HepG2 (cell line): ENCODE results near the gene ASAP2. TPM values are rescaled to one million over a fixed set of nuclear protein-coding genes. Genes with fewer than 3 reads are reported as not detected.

Source experiments
- CCAR2 ChIP-seq: fragments of 200-400 bp; formaldehyde crosslinking; optimal IDR thresholded peaks from 2 replicates; pipeline ENCODE3; 2018; ENCODE audit warnings: low read depth, mild to moderate bottlenecking, low read length, moderate library complexity
- DR1 ChIP-seq: sonication (generic); formaldehyde crosslinking; IDR thresholded peaks from 2 replicates; pipeline ENCODE4 v1.8.0; 2021; ENCODE audit warnings: mild to moderate bottlenecking, missing genetic modification reagents, inconsistent platforms
- HNRNPL ChIP-seq: fragments of 200-400 bp; formaldehyde crosslinking; IDR thresholded peaks from 2 replicates; pipeline ENCODE4 v1.6.1; 2017; ENCODE audit warnings: mild to moderate bottlenecking, low read depth, low read length
- IKZF4 ChIP-seq: sonication (generic); formaldehyde crosslinking; IDR thresholded peaks from 2 replicates; pipeline ENCODE4 v1.5.1; 2020; ENCODE audit warnings: borderline replicate concordance, mild to moderate bottlenecking, low read depth, missing genetic modification reagents; ENCODE audit errors: not compliant biosample characterization
- RXRB ChIP-seq: IDR thresholded peaks from 2 replicates; pipeline ENCODE4 v1.6.1; 2016; ENCODE audit warnings: borderline replicate concordance, missing genetic modification reagents, missing compliant biosample characterization
- SETDB1 ChIP-seq: sonication (generic); formaldehyde crosslinking; IDR thresholded peaks from 2 replicates; pipeline ENCODE4 v1.5.1; 2020; ENCODE audit warnings: missing genetic modification reagents, mild to moderate bottlenecking, borderline replicate concordance
- XBP1 ChIP-seq: sonication (generic); formaldehyde crosslinking; IDR thresholded peaks from 2 replicates; pipeline ENCODE4 v1.5.0; 2020; ENCODE audit warnings: missing genetic modification reagents
- ZC3H13 ChIP-seq: sonication (generic); formaldehyde crosslinking; IDR thresholded peaks from 2 replicates; pipeline ENCODE4 v1.8.1; 2023; ENCODE audit warnings: mild to moderate bottlenecking, missing genetic modification reagents, moderate library complexity
- ZNF614 ChIP-seq: IDR thresholded peaks from 2 replicates; pipeline ENCODE4 v1.6.1; 2018; ENCODE audit warnings: missing biosample characterization, missing genetic modification reagents, inconsistent platforms, borderline replicate concordance
- ZNF678 ChIP-seq: sonication (generic); formaldehyde crosslinking; IDR thresholded peaks from 2 replicates; pipeline ENCODE4 v1.4.0; 2020; ENCODE audit warnings: mild to moderate bottlenecking, missing genetic modification reagents
- polyA plus RNA-seq, 8 experiments: library from polyadenylated mRNA; depleted of rRNA in 3 of 8; stranded (reverse) in 7 of 8; unstranded in 1 of 8; fragments of >200 nt; fragmentation: Illumina TruSeq in 4 of 8; extraction: Trizol in 4 of 8; gene quantifications; 2 replicates each; pipeline versions ENCODE4 v1.2.1 to v1.2.3, GENCODE V29; 2011 to 2016; ENCODE audit warnings: low read depth in 4 of 8, missing spikeins in 1 of 8, mixed read lengths in 1 of 8; ENCODE audit not compliant: insufficient read depth in 1 of 8
- total RNA-seq, 5 experiments: library from RNA; depleted of rRNA; stranded (reverse); fragments of >200 nt; fragmentation: Illumina TruSeq; extraction: Trizol; gene quantifications; 2 replicates each; pipeline ENCODE4 v1.2.3, GENCODE V29; 2016; ENCODE audit warnings: low read depth in 1 of 5
- TF ChIP-seq, protein P1 (sequence below): sonication (generic); formaldehyde crosslinking; IDR thresholded peaks from 2 replicates; pipeline ENCODE4 v1.5.1; 2020; ENCODE audit warnings: mild to moderate bottlenecking, missing genetic modification reagents, borderline replicate concordance
- TF ChIP-seq, protein P2 (sequence below): sonication (generic); formaldehyde crosslinking; IDR thresholded peaks from 2 replicates; pipeline ENCODE4 v1.4.0; 2020; ENCODE audit warnings: missing genetic modification reagents
- TF ChIP-seq, protein P3 (sequence below): IDR thresholded peaks from 2 replicates; pipeline ENCODE4 v1.6.1; 2016; ENCODE audit warnings: mild to moderate bottlenecking, missing biosample characterization, missing genetic modification reagents
- TF ChIP-seq, protein P4 (sequence below): sonication (generic); formaldehyde crosslinking; IDR thresholded peaks from 2 replicates; pipeline ENCODE4 v1.4.0; 2020; ENCODE audit warnings: missing genetic modification reagents
- TF ChIP-seq, protein P5 (sequence below): sonication (generic); formaldehyde crosslinking; IDR thresholded peaks from 2 replicates; pipeline ENCODE4 v1.9.0; 2022; ENCODE audit warnings: missing genetic modification reagents, mild to moderate bottlenecking, borderline replicate concordance

Gene ASAP2
- total and polyA plus RNA-seq, 2 of the 13 experiments (the other 11 are each of a cell fraction or from before 2014, with no cell fraction given) = 7.3 to 22.3 TPM

DNA sequence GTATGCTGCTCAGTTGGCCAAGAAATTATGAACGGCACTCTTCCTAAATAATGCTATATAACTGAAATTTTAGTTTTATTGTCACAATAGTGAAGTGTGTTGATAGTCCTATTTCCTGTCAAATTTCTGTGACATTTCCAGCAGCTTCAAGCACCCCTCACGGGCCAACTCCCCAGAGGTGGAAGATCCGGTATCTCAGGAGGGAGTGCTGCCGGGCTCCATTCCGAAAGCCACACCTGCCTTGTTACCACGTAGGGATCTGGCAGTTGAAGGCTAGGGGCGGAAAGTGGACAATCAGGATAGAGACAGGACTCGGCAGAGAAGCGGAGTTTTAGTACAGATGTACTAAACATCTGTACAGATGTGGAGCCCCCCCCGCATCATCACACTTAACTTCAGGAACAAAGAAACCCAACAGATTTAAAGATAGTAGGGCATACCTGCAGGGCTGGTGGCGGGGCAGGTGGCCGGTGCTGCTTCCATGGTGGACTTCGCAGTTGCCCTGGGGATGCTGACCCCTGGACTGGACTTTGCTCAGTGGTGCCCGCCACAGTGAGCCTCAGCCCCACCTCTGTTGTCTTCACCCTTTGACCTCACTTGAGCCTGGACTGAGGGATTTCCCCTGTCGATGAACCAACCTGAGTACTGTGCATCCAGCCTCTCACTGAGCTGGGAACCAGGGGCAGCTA lies 22.3 kb downstream of the ASAP2 start (continued):
- TF ChIP-seq, protein P1, sequence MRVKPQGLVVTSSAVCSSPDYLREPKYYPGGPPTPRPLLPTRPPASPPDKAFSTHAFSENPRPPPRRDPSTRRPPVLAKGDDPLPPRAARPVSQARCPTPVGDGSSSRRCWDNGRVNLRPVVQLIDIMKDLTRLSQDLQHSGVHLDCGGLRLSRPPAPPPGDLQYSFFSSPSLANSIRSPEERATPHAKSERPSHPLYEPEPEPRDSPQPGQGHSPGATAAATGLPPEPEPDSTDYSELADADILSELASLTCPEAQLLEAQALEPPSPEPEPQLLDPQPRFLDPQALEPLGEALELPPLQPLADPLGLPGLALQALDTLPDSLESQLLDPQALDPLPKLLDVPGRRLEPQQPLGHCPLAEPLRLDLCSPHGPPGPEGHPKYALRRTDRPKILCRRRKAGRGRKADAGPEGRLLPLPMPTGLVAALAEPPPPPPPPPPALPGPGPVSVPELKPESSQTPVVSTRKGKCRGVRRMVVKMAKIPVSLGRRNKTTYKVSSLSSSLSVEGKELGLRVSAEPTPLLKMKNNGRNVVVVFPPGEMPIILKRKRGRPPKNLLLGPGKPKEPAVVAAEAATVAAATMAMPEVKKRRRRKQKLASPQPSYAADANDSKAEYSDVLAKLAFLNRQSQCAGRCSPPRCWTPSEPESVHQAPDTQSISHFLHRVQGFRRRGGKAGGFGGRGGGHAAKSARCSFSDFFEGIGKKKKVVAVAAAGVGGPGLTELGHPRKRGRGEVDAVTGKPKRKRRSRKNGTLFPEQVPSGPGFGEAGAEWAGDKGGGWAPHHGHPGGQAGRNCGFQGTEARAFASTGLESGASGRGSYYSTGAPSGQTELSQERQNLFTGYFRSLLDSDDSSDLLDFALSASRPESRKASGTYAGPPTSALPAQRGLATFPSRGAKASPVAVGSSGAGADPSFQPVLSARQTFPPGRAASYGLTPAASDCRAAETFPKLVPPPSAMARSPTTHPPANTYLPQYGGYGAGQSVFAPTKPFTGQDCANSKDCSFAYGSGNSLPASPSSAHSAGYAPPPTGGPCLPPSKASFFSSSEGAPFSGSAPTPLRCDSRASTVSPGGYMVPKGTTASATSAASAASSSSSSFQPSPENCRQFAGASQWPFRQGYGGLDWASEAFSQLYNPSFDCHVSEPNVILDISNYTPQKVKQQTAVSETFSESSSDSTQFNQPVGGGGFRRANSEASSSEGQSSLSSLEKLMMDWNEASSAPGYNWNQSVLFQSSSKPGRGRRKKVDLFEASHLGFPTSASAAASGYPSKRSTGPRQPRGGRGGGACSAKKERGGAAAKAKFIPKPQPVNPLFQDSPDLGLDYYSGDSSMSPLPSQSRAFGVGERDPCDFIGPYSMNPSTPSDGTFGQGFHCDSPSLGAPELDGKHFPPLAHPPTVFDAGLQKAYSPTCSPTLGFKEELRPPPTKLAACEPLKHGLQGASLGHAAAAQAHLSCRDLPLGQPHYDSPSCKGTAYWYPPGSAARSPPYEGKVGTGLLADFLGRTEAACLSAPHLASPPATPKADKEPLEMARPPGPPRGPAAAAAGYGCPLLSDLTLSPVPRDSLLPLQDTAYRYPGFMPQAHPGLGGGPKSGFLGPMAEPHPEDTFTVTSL (CRISPR knock-in tag) = no peak
- TF ChIP-seq ZC3H13 (CRISPR knock-in tag) (no peak), ZNF678 (CRISPR knock-in tag) (no peak), SETDB1 (no peak), ZNF614 (CRISPR knock-in tag) (no peak), RXRB (no peak), IKZF4 (CRISPR knock-in tag) (no peak), XBP1 (CRISPR knock-in tag) (no peak), CCAR2 (no peak), DR1 (CRISPR knock-in tag) (no peak), HNRNPL (0 out of 2 replicates have a peak, but pooled peaks have one; percentile 23)
- TF ChIP-seq, protein P2, sequence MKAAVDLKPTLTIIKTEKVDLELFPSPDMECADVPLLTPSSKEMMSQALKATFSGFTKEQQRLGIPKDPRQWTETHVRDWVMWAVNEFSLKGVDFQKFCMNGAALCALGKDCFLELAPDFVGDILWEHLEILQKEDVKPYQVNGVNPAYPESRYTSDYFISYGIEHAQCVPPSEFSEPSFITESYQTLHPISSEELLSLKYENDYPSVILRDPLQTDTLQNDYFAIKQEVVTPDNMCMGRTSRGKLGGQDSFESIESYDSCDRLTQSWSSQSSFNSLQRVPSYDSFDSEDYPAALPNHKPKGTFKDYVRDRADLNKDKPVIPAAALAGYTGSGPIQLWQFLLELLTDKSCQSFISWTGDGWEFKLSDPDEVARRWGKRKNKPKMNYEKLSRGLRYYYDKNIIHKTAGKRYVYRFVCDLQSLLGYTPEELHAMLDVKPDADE (CRISPR knock-in tag) = no peak
- TF ChIP-seq, protein P3, sequence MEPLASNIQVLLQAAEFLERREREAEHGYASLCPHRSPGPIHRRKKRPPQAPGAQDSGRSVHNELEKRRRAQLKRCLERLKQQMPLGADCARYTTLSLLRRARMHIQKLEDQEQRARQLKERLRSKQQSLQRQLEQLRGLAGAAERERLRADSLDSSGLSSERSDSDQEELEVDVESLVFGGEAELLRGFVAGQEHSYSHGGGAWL (CRISPR knock-in tag) = no peak
- TF ChIP-seq, protein P4, sequence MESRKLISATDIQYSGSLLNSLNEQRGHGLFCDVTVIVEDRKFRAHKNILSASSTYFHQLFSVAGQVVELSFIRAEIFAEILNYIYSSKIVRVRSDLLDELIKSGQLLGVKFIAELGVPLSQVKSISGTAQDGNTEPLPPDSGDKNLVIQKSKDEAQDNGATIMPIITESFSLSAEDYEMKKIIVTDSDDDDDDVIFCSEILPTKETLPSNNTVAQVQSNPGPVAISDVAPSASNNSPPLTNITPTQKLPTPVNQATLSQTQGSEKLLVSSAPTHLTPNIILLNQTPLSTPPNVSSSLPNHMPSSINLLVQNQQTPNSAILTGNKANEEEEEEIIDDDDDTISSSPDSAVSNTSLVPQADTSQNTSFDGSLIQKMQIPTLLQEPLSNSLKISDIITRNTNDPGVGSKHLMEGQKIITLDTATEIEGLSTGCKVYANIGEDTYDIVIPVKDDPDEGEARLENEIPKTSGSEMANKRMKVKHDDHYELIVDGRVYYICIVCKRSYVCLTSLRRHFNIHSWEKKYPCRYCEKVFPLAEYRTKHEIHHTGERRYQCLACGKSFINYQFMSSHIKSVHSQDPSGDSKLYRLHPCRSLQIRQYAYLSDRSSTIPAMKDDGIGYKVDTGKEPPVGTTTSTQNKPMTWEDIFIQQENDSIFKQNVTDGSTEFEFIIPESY = peak; percentile 88
- TF ChIP-seq, protein P5, sequence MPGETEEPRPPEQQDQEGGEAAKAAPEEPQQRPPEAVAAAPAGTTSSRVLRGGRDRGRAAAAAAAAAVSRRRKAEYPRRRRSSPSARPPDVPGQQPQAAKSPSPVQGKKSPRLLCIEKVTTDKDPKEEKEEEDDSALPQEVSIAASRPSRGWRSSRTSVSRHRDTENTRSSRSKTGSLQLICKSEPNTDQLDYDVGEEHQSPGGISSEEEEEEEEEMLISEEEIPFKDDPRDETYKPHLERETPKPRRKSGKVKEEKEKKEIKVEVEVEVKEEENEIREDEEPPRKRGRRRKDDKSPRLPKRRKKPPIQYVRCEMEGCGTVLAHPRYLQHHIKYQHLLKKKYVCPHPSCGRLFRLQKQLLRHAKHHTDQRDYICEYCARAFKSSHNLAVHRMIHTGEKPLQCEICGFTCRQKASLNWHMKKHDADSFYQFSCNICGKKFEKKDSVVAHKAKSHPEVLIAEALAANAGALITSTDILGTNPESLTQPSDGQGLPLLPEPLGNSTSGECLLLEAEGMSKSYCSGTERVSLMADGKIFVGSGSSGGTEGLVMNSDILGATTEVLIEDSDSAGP (CRISPR knock-in tag) = 0 out of 2 replicates have a peak, but pooled peaks have one; percentile 30
